Panc1 (cell line): Measurements from ENCODE around the gene FCHSD2. TPM values are rescaled to one million over a fixed set of nuclear protein-coding genes. Genes with fewer than 3 reads are reported as not detected.

Source experiments
- ATAC-seq: fragments of 200-7000 bp; cut with Tn5 transposase; 2 replicates; pipeline ENCODE4 v1.9.1; 2020; ENCODE audit warnings: mild to moderate bottlenecking, moderate library complexity
- BruUV-seq: library from RNA; stranded (reverse); fragments of 400-500 nt; replicated peaks from 2 replicates; lab custom pipeline; 2021; lab: Mats Ljungman, UMichigan
- CTCF ChIA-PET: fragments of 300-600 bp; sonication (Branson Sonifier 250); formaldehyde crosslinking; loops from one replicate; lab custom pipeline; 2022; ENCODE audit warnings: antibody characterized with exemption; lab: Charles Lee
- POLR2A ChIA-PET: fragments of 300-600 bp; sonication (Branson Sonifier 250); formaldehyde crosslinking; loops from one replicate; lab custom pipeline; 2022; ENCODE audit warnings: antibody characterized with exemption; lab: Charles Lee
- DNase-seq: peaks from one replicate; pipeline ENCODE4 v3.0.0-alpha.2; 2010; ENCODE audit warnings: low read depth, low spot score
- H3K27ac ChIP-seq: 2 replicates; pipeline ENCODE4 v1.5.1; 2011; ENCODE audit warnings: mild to moderate bottlenecking, low read length, inconsistent platforms
- H3K27me3 ChIP-seq: fragments of 200-500 bp; sonication (Bioruptor generic); 2 replicates; pipeline ENCODE4 v1.6.0; 2014; ENCODE audit warnings: low read length, inconsistent platforms; ENCODE audit not compliant: control insufficient read depth, insufficient read depth
- H3K36me3 ChIP-seq: fragments of 200-500 bp; sonication (Bioruptor generic); 2 replicates; pipeline ENCODE4 v1.5.1; 2014; ENCODE audit warnings: inconsistent platforms, mild to moderate bottlenecking, low read length, moderate library complexity; ENCODE audit not compliant: control insufficient read depth, insufficient read depth
- H3K4me1 ChIP-seq: 2 replicates; pipeline ENCODE4 v1.5.1; 2011; ENCODE audit warnings: inconsistent platforms, mild to moderate bottlenecking, low read length, moderate library complexity; ENCODE audit not compliant: control insufficient read depth, insufficient read depth
- H3K4me3 ChIP-seq, 2 experiments: 2 replicates each; pipeline ENCODE4 v1.5.1; 2011 to 2012; ENCODE audit warnings: low read depth in 2 of 2, low read length in 2 of 2, mild to moderate bottlenecking in 2 of 2, inconsistent platforms in 1 of 2, moderate library complexity in 1 of 2
- H3K9me3 ChIP-seq: fragments of 200-500 bp; sonication (Bioruptor generic); 2 replicates; pipeline ENCODE4 v1.5.1; 2014; ENCODE audit warnings: low read depth, mild to moderate bottlenecking, inconsistent platforms, low read length, moderate library complexity; ENCODE audit not compliant: control insufficient read depth, insufficient read depth
- POLR2AphosphoS5 ChIP-seq: IDR thresholded peaks from 2 replicates; pipeline ENCODE4 v1.6.1; 2012; ENCODE audit warnings: mild to moderate bottlenecking, low read depth, low read length, moderate library complexity
- REST ChIP-seq, 2 experiments: IDR thresholded peaks; 2 replicates each; pipeline ENCODE4 v1.6.1; 2011 to 2012; ENCODE audit warnings: low read depth in 2 of 2, control low read depth in 1 of 2, low read length in 1 of 2, mild to moderate bottlenecking in 1 of 2, moderate library complexity in 1 of 2; ENCODE audit not compliant: insufficient read depth in 1 of 2
- SIN3A ChIP-seq: IDR thresholded peaks from 2 replicates; pipeline ENCODE4 v1.6.1; 2012; ENCODE audit warnings: low read depth, mild to moderate bottlenecking, low read length, moderate library complexity, borderline replicate concordance; ENCODE audit not compliant: insufficient read depth
- TCF7L2 ChIP-seq: IDR thresholded peaks from 2 replicates; pipeline ENCODE4 v1.6.1; 2011; ENCODE audit warnings: mild to moderate bottlenecking, low read depth, low read length, inconsistent platforms
- in situ Hi-C: cut with HindIII; loops from 2 replicates; pipeline ENCODE4 v1.10.0; 2016; ENCODE audit warnings: low sequenced_read_pairs, low pct_unique_long_range_greater_than_20kb
- intact Hi-C: fragments of 100-400 bp; cut with micrococcal nuclease; formaldehyde crosslinking; loops from one replicate; pipeline ENCODE4 v1.10.0; 2022; ENCODE audit not compliant: unreplicated experiment
- total RNA-seq: library from RNA; stranded (reverse); gene quantifications from one replicate; pipeline ENCODE4 v1.2.1, GENCODE V29; 2021; ENCODE audit not compliant: unreplicated experiment
- TF ChIP-seq, protein P1 (sequence below): fragments of 450-650 bp; IDR thresholded peaks from 2 replicates; pipeline ENCODE4 v1.5.1; 2017; ENCODE audit warnings: mild to moderate bottlenecking

FCHSD2 gene
- total RNA-seq, 1 experiment from 2014 or later, result 31.8 TPM

GRCh38 chr11:73055655-73056354 lies 86.3 kb downstream of the FCHSD2 start:
- Histone ChIP-seq H3K4me1 (no peaks in the 10 kb centered on the region), H3K4me3 (no peak overlapping the region), H3K36me3 (no peaks in the 10 kb centered on the region), H3K27me3 (no peaks in the 10 kb centered on the region), H3K27ac (no peak overlapping the region), H3K9me3 (no peaks in the 10 kb centered on the region)
- POLR2A ChIA-PET, result no interaction called here
- in situ Hi-C loops, result no loop called here
- no TSS peak for BruUV-seq
- CTCF ChIA-PET, result no interaction called here
- DNase-seq, result no peak
- no peak for TF ChIP-seq POLR2AphosphoS5
- no peak for TF ChIP-seq SIN3A
- no peak for TF ChIP-seq TCF7L2
- TF ChIP-seq, protein P1, sequence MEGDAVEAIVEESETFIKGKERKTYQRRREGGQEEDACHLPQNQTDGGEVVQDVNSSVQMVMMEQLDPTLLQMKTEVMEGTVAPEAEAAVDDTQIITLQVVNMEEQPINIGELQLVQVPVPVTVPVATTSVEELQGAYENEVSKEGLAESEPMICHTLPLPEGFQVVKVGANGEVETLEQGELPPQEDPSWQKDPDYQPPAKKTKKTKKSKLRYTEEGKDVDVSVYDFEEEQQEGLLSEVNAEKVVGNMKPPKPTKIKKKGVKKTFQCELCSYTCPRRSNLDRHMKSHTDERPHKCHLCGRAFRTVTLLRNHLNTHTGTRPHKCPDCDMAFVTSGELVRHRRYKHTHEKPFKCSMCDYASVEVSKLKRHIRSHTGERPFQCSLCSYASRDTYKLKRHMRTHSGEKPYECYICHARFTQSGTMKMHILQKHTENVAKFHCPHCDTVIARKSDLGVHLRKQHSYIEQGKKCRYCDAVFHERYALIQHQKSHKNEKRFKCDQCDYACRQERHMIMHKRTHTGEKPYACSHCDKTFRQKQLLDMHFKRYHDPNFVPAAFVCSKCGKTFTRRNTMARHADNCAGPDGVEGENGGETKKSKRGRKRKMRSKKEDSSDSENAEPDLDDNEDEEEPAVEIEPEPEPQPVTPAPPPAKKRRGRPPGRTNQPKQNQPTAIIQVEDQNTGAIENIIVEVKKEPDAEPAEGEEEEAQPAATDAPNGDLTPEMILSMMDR, result no peak
- no peak for TF ChIP-seq REST (IDR thresholded peaks at IDR 0.05; ENCODE audit: insufficient read depth in 1 of 2, low read depth in 2 of 2, low read length in 1 of 2)
- intact Hi-C loops, result no loop called here
- no peak for ATAC-seq

- H3K27ac ChIP-seq, result no peak overlapping the region
- TF ChIP-seq POLR2AphosphoS5 (no peak), TCF7L2 (no peak), REST (IDR thresholded peaks at IDR 0.05; ENCODE audit: insufficient read depth in 1 of 2, low read depth in 2 of 2, low read length in 1 of 2) (no peak), SIN3A (no peak)
- TF ChIP-seq, protein P1, result no peak
Measured at GRCh38 chr11:73055002-73055401, 87.1 kb downstream of the FCHSD2 start.

More at GRCh38 chr11:73055002-73055401, 87.1 kb downstream of the FCHSD2 start:
- intact Hi-C loops, result no loop called here
- ChIA-PET CTCF (interaction anchor here (0.7 kb wide), 1 partner anchor 133 kb away, joined by 4 read pairs; no protein-coding TSS in a partner anchor), POLR2A (interaction anchor here (0.6 kb wide), 1 partner anchor 69 kb away, joined by 5 read pairs; no protein-coding TSS in a partner anchor)
- DNase-seq (no peak), ATAC-seq (no peak)
- H3K36me3 ChIP-seq, result no peaks in the 10 kb centered on the region
- no TSS peak for BruUV-seq
- H3K4me3 ChIP-seq, result no peak overlapping the region
- H3K27me3 ChIP-seq, result no peaks in the 10 kb centered on the region
- in situ Hi-C loops, result no loop called here
- no peaks in the 10 kb centered on the region for H3K4me1 ChIP-seq
- H3K9me3 ChIP-seq, result no peaks in the 10 kb centered on the region
